NCI-H2081 treated with DMSO at 0.1 percent for 48 hours (cell line): ENCODE data around the gene BGN.

Source experiments
- DNase-seq: peaks from one replicate; lab custom pipeline; 2025; lab: John Stamatoyannopoulos, UW

The BGN gene

GRCh38 chrX:153494541-153495361 is at the start of gene BGN:
BGN (plus strand) TSS chrX:153494980; CDS start chrX:153504632, 9,652 bp downstream.
- no peak for DNase-seq

GRCh38 chrX:153445106-153445855 is 49.5 kb upstream of the BGN start:
- DNase-seq, result no peak

- no peak for DNase-seq
Measured at GRCh38 chrX:153445856-153446635, 48.7 kb upstream of the BGN start, which contains the start of gene TREX2. TREX2 (minus strand) TSS chrX:153446056; CDS start chrX:153445430, 626 bp downstream.

- DNase-seq, result no peak
Measured at GRCh38 chrX:153446636-153446936, 48.2 kb upstream of the BGN start.

GRCh38 chrX:153446950-153447580 is 47.7 kb upstream of the BGN start:
- DNase-seq, result no peak

- no peak for DNase-seq
Measured at GRCh38 chrX:153447581-153447960, 47.2 kb upstream of the BGN start.

- DNase-seq, result no peak
Measured at GRCh38 chrX:153448556-153449367, 46.0 kb upstream of the BGN start.

GRCh38 chrX:153449368-153450113 is 45.2 kb upstream of the BGN start:
- DNase-seq, result no peak

GRCh38 chrX:153450114-153450948 is 44.4 kb upstream of the BGN start:
- DNase-seq, result no peak

GRCh38 chrX:153450949-153451277 is 43.9 kb upstream of the BGN start:
- no peak for DNase-seq

GRCh38 chrX:153454901-153455550 is 39.8 kb upstream of the BGN start:
- no peak for DNase-seq

GRCh38 chrX:153455571-153455970 is 39.2 kb upstream of the BGN start:
- no peak for DNase-seq

GRCh38 chrX:153456161-153456560 is 38.6 kb upstream of the BGN start:
- no peak for DNase-seq

- DNase-seq, result no peak
Measured at GRCh38 chrX:153456704-153457103, 38.1 kb upstream of the BGN start.

- no peak for DNase-seq
Measured at GRCh38 chrX:153457136-153457825, 37.5 kb upstream of the BGN start.

- DNase-seq, result no peak
Measured at GRCh38 chrX:153457827-153458466, 36.8 kb upstream of the BGN start.

GRCh38 chrX:153458476-153458875 is 36.3 kb upstream of the BGN start:
- DNase-seq, result no peak

GRCh38 chrX:153459986-153460385 is 34.8 kb upstream of the BGN start:
- no peak for DNase-seq
